ENCODE measurements around the gene TENM3. TPM values are rescaled to one million over a fixed set of nuclear protein-coding genes. Genes with fewer than 3 reads are reported as not detected.
"Not testable (repeated sequence)": the region's sequence is repeated elsewhere in the genome, so short reads cannot be mapped to it uniquely, and the experiment has no call there.

The TENM3 gene
- total RNA-seq, 1 donor from 2014 or later, result 65.5 TPM

DNA sequence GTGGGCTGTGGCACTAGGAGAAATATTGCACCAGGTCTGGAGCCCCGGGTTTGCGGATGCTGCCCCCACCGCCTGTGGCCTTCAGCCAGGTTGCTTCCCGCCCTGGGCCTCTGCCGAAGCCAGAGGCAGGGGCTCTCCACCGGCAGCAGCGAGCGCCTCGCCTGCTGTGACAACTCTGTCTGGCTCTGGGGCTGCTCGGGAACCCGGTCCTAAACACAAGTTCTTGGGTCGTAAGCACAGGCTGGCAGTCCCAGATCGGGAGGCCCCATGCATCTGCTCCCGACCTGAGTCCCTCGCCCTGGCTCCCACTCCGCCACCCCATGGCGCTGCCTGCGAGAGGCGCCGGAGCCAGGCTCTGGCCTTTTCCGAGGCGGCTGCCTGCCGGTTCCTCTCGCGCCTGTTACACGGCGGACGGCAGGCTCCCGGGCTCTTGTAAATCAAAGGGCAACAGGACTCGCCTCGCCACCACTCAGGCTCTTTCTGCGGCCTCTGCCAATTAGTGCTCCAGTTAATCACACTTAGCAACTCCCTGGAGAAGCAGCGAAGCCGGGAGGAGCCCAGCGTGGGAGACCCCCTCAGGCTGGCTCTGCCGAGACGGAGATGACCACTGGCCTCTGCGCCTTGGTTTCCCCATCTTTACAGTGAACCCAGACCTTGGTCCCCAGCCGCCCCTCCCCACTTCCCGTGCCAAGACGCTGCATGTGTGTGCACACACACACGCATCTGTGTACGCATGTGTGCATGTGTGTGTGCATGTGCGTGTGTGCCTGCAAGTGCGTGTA lies 564.8 kb downstream of the TENM3 start:
- DNase-seq (ENCODE audit: low spot score), result no peak

DNA sequence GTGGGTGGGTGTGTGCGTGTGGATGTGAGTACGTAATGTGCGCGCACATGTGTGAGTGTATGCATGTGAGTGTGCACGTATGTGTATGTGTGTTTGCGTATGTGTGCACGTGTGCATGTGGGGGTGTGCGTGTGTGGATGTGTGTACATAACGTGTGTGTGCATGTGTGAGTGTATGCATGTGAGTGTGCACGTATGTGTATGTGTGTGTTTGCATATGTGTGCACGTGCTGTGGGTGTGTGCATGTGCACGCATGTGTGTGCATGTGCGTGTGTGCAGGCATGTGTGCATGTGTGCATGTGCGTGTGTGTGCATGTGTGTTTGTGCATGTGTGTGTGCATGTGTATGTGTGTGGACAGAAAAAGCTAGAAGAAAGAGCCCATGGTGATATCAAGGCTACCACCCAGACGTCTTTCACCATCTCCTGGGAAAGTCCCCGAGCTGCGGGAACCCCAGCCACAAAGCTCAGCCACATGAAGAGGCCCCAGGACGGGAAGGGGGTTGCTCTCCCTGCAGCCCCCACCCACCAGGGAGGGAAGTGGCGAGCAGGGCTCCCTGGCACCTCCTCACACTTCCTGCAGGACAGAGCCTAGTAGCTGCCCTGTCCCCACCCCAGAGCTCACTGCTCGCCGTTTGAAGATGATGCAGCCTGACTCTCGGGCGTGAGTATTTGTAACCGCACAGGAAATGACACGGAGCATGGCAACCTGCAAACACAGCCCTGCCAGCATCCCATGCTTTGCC lies 565.6 kb downstream of the TENM3 start:
- DNase-seq (ENCODE audit: low spot score), result no peak

DNA sequence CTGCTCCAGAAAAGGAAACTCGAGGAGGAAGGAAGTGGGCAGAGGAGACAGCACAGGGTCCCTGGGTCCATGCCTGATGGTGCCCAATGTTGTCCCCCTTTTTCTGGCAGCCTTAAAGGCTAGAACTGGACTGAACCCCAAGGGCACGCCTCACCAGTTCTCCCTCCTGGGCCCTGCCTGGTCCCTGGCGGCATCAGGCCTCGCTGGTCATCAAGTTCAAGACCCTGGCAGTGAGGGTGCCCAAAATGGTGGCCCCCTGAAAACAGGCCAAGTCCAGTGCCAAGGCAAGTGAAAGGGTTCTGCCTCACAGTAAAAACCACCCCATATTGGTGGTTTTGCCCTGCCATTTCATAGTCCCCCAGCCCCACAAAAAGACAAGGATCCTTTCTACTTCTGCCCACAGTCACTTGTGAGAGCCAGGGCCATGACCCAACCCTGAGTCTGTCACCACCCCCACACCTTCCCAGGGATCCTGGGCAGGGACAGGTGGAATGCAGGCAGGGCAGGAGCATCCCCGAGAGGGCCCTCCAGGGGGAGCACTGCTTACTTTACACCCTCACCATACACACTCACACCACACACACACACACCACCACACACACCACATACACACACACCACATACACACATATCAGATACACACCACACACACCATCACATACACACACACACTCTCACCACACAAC lies 566.4 kb downstream of the TENM3 start:
- no peak for DNase-seq (ENCODE audit: low spot score)

DNA sequence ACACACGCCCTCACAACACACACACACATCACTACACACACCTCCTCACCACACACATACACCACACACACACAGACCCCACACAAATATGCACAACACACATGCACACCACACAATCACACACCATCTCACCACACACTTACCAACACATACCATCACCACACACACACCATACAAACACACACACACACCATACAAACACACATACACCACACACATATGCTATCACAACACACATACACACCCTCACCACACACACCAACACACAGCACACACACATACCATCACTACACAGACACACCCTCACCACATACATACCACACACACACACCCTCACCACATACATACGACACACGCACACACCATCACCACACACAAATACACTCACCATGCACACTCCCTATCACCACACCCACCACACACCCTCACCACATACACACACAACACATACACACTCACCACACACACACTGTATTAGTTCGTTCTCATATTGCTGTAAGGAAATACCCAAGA lies 567.0 kb downstream of the TENM3 start:
- no peak for DNase-seq (ENCODE audit: low spot score)

DNA sequence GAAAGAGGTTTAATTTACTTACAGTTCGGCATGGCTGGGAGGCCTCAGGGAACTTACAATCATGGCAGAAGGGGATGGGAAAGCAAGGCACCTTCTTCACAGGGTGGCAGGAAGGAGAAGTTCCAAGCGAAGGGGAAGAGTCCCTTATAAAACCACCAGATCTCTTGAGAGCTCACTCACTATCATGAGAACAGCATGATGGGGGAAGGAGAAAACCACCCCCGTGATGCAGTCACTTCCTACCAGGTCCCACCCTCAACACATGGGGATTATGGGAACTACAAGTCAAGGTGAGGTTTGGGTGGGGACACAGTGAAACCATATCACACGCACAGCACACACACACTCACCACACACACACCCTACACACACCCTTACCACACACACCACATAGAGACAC lies 569.7 kb downstream of the TENM3 start:
- no peak for DNase-seq (ENCODE audit: low spot score)

DNA sequence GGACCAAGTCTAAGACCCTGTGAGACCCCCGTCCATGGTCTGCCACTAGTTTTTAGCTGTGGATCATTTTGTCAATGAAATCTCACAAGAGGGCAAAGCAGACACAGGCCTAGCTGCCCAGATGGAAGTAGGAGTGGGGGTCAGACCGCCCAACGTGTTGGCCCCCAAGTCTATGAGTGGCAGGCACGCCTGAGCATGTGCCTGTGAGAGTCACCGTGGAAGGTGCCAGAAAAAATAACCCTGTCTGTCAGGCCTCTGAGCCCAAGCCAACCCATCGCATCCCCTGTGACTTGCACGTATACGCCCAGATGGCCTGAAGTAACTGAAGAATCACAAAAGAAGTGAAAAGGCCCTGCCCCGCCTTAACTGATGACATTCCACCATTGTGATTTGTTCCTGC lies 570.9 kb downstream of the TENM3 start:
- not testable (repeated sequence) for DNase-seq (ENCODE audit: low spot score)

DNA sequence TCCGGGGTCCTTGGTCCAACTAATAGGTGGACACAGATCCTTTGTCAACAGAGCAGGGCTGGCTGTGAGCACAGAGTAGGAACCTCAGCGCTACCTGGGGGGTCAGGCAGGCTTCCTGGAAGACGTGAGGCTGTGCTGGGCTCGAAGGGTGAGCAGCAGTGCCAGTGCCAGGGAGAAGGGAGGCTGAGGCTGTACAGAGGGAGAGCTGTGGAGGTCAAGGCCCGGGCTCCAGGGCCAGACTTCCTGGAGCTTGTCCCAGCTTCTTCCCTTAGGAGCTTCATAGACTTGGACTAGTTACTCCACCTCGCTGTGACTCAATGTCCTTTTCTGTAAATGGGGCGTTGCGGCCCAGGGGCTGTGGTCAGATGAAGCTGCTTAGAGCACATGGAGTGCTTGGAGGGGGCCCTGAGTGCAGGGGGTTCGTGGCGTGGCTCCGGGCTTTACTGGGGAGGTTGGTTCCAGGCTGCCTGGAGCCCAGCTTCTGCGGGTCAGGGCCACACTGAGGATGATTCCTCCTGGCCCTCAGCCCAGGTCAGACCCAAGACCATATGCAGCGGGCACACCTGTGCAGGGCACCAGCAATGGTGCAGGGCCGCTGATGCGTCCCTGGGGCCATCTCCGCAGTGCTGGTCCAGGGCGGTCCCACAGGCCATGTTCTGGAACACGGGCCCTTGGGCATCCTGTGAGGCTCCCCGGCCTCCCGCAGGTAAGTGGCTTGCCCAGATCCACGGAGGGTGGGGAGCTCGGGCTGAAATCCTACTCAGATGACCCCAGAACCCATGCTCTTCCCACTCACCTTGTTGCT lies 575.9 kb downstream of the TENM3 start:
- no peak for DNase-seq (ENCODE audit: low spot score)

DNA sequence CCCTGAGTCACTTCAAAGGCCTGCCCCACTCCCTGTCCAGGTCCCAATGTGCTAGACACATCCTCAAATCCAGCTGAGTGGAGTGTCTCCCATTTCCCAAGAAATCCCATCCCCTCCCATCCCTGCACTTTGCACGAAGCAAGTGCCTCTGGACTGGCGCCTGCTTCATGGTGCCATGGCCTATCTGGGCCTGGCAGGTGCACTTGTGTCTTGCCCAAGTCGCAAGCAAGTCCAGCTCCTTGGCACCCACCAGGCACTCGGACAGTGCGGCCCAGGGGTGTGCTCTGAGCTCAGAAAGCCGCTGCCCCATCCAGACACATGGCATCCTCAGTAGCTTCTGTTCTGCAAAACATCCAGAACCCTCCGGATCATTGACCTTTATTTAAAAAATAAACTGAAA lies 576.5 kb downstream of the TENM3 start:
- no peak for DNase-seq (ENCODE audit: low spot score)

DNA sequence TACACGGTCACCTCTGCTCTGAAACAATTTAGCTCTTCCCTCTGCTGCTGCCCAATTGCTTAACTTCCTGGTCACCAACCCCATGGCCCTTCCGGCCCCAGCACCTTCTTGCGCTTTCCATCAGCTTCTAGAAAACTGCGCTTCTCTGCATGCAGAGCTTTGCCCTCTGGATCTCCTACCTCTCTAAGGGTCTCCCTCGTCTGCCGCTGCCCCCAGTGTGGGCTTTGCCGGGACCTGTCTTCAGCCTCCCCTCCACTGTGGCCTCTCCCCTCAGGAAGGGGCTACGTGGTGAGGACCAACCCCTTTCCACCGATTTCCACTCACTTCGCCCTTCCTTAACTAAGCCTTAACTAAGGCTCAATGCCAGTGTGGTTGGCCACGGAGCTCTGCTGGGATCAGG lies 579.4 kb downstream of the TENM3 start:
- no peak for DNase-seq (ENCODE audit: low spot score)

DNA sequence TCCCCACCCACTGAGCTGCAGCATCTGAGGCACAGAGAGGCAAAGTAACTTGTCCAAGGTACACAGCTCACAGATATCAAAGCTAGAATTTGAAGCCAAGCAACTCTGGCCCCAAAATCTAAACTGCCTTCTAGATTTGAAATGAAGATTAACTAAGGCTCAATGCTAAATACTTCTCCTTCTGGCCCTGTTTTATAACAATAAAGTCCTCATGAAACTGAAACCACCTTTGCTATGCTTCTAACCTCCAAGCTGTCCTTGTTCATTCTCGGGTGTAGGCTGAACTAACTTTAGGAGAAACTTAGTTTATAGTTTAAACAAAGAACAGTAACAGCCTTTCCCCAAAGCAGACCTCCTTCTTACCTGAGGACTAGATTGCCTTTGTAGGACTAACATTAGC lies 580.4 kb downstream of the TENM3 start:
- DNase-seq (ENCODE audit: low spot score), result no peak

DNA sequence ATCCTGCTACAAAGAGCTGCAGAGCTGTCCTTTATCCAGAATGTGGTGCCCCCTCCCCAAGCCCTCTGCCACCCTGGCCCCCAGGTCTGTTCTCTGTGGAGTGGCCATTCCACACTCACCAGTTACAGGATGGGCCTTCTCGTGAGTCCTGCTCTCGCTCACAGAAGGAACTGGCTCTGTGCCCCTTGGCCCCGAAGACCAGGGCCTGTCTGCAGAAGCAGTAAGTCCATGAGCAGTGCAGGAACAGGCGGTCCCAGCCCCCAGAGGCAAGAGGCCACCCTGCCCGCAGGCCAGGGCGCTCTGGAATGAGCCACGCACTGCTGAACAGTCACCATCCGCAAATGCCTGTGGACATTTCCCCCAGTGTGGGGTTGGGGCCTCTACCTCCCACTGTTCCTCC lies 581.8 kb downstream of the TENM3 start:
- no peak for DNase-seq (ENCODE audit: low spot score)

DNA sequence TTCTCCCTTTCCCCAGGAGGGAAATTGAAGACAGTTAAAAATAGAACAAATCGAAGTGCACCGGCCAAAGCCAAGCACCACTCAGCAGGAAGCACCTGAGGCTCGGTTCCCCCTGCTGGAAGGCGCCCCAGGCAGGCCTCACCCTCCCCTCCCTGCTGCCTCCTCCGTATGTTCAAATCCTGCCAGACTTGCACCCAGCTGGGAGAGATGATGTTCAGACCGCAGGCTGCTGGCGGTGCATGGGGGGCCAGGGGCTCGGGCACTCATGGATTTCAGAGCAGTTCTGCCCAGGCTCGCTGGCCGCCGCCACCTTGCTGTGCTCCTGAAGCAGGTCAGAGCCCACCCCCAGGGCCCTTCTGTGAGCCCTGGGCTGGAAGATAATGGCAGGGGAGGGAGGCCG lies 582.6 kb downstream of the TENM3 start:
- no peak for DNase-seq (ENCODE audit: low spot score)

DNA sequence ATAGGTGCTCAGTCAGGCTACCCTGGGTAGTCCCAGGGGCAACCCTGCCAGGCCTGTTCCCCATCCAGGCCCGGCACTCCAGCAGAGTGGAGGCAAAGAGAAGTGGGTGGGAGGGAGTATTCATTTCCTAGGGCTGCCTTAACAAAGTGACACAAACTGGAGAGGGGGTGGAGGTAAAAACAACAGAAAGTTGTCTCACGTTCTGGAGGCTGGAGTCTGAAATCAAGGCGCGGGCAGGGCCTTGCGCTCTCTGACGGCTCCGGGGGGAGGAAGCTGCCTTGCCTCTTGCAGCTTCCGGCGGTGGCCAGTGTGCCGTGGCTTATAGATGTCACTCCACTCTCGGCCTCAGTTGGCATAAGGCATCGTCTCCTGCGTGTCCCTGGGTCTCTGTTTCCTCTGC lies 583.2 kb downstream of the TENM3 start:
- DNase-seq (ENCODE audit: low spot score), result no peak

DNA sequence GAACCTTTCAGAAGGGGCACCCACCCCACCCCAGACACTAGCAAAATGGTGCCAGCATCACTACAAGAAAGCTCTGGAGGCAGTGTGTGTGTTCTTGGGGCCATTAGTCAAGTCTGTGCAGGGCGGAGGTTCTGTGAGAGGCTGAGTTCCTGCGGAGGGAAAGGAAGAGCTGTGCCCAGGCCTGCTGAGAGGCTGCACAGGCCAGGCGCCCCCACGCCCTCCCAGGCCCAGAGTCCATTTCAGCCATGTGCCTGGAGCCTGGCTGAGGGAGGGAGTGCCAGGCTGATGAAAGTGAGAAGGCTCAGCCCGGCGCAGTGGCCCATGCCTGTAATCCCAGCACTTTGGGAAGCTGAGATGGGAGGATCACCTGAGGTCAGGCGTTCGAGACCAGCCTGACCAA lies 584.0 kb downstream of the TENM3 start:
- no peak for DNase-seq (ENCODE audit: low spot score)

DNA sequence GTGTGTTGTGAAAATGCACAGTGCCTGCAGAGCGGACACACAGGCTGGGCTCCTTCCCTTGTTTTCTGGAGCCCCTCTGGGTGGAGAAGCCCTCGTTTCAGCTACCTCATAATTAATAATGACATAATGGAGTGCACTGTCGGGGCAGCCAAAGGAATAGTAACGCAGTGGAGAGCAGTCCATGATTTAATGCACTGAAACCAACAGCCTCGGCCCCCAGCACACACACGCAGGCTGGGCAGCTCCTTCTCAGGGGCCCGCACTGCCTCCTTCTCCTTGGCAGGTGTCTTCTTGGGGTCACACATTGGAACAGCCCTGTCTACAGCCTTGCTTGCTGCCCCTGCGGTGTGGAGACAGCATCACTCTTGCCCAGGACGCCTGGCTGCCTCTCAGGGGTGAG lies 584.8 kb downstream of the TENM3 start:
- no peak for DNase-seq (ENCODE audit: low spot score)

DNA sequence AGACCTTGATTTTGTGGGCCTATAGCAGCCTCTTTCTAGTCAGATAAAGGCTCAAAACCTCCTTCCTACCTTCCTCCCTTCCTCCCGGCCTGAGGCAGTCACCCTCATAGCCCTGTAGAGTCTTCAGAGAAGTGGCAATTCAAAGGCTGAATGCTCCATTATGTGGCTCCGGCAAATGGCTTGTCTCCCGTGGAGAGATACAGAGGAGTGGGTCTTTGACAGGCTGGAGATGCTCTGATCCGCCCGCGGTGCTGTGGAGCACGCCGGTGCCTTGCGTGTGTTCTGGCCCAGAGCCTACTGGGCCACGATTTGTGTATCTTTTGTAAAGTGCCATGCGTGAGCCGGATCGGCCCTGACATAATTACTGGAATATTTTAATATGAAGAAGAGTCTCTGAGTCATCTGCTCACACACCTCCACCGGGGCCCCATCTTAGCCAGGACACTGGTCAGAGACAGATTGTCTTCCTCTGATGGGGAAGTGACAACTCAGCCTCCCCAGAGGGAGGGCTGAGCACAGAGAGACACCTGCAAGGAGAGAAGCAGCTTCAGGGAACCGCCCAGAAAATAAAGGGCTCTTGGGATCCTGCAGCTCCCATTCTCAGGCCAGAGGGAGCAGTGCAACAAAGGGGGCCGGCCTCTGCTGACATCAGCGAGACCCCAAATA lies 585.3 kb downstream of the TENM3 start:
- DNase-seq (ENCODE audit: low spot score), result no peak

DNA sequence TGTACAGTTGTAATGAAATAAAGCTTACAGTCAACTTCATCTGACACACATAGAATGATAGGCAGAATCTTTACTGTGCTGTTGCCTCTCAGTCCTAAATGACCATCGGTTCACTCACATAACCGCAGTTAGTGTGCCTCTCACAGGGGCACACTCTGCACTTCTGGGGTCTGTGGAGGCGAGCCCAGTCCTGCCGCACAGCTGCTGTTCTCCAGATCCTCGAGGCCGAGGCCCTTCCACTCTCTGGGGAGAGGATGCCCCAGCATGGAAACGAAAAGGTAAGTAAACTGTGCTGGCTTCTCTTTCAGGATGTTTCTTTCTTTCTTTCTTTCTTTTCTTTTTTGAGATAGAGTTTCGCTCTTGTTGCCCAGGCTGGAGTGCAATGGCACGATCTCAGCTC lies 586.0 kb downstream of the TENM3 start:
- no peak for DNase-seq (ENCODE audit: low spot score)

DNA sequence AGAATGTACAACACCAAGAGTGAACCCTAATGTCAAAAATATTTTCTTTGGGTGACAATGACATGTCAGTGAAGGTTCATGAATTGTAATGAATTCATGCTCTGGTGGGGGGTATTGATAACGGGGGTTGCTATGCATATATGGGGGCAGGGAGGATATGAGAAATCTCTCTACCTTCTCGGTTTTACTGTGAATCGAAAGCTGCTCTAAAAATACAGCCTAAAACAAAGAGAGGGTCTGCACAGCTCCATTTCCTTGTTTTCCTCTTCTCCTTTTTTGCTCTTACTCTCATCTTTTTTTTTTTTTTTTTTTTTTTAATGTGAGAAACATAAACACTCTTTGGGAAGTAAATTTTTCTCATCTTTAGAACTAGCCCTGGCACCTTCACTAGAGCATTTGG lies 588.2 kb downstream of the TENM3 start:
- DNase-seq (ENCODE audit: low spot score), result no peak

DNA sequence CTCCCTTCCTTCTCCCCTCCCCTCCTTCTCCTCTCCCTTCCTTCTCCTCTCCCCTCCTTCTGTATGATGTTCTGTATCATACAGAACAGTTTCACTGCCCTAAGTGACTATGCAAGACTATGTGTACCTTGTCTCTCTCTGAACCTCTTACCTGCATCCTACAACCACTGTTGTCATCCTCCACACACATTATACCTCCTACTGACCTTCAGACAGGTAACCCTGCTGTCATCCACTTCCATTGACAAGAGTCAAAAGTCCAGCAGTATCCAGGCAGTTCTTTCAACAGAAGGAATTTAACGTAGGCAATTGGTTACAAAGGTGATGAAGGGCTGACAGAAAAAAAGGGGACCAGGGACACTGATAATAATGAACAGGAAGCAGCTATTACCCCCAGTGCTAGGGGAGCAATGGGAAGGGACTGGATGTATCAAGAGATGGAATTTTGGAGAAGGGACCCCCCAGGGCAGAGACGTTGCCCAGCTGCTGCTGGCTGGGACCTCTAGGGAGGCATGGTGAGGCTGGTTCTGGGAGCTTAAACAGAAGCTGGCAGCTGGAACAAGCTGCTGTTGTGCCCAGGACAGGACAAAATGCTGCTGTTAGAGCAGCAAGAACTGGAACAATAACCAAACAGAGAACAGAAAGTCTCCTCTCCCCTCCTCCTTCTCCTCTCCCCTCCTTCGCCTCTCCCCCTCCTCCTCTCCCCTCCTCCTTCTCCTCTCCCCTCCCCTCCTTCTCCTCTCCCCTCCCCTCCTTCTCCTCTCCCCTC lies 589.3 kb downstream of the TENM3 start:
- no peak for DNase-seq (ENCODE audit: low spot score)

DNA sequence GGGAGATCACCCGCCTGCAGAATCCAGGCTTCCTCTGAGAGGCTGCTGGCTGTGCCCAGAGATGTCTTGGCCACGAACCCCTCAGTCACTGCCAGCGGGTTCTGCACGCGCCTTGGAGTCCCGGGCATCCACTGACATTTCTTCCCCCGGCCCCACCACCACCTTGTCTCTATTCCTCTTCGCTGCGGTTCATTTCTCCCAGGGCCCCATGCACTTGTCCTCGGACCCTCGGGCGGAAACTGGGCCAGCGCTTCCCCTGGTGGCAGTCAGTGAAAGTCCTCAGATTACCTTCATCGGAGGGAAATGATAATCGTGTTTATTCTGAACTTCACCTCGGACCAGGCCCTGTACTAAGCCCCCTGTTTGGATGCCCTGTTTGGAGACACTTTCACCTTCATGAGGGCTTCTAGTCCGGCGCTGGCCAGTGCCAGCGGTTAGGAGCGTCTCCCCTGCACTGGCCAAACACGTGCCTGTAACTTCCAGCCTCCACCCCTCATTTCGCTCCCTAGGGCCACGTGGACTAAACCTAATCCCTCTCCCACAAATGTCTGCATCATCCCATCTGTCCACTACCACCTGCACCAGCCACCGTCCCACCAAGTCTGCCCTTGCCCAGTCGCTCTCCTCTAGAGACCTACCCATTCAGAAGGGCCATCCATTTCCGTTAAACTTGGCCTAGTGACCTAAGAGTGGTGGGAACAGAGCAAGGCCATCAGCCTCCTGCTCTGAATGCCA lies 592.0 kb downstream of the TENM3 start:
- DNase-seq (ENCODE audit: low spot score), result no peak

All from umbilical cord (tissue), 2 donors.